IMR-90 (cell line): ENCODE measurements around the gene PRTG.

Experiments
- BHLHE40 ChIP-seq: fragments of 150-350 bp; IDR thresholded peaks from 2 replicates; pipeline ENCODE4 v1.6.1; 2016; ENCODE audit warnings: mild to moderate bottlenecking, low read depth, low read length
- CEBPB ChIP-seq: IDR thresholded peaks from 2 replicates; pipeline ENCODE4 v1.6.1; 2012; ENCODE audit warnings: low read depth, low read length, improper control_type of control experiment
- CTCF ChIP-seq: conservative IDR thresholded peaks from 2 replicates; pipeline ENCODE4 v1.5.1; 2012; ENCODE audit warnings: mild to moderate bottlenecking, low read depth, low read length, improper control_type of control experiment
- ELK1 ChIP-seq: fragments of 150-350 bp; IDR thresholded peaks from 2 replicates; pipeline ENCODE4 v1.6.1; 2016; ENCODE audit warnings: low read depth, mild to moderate bottlenecking, low read length, moderate library complexity, borderline replicate concordance
- FOS ChIP-seq: fragments of 150-350 bp; IDR thresholded peaks from 2 replicates; pipeline ENCODE4 v1.6.1; 2016; ENCODE audit warnings: low read depth, low read length
- MXI1 ChIP-seq: IDR thresholded peaks from 2 replicates; pipeline ENCODE4 v1.6.1; 2012; ENCODE audit warnings: low read depth, mild to moderate bottlenecking, low read length, moderate library complexity, borderline replicate concordance
- POLR2A ChIP-seq: IDR thresholded peaks from 2 replicates; pipeline ENCODE4 v1.6.1; 2012; ENCODE audit warnings: mild to moderate bottlenecking, low read depth, low read length
- RAD21 ChIP-seq: IDR thresholded peaks from 2 replicates; pipeline ENCODE4 v1.6.1; 2012; ENCODE audit warnings: low read length, improper control_type of control experiment
- USF2 ChIP-seq: fragments of 150-350 bp; IDR thresholded peaks from 2 replicates; pipeline ENCODE4 v1.6.1; 2017; ENCODE audit warnings: mild to moderate bottlenecking, antibody characterized with exemption, low read length, low read depth

DNA sequence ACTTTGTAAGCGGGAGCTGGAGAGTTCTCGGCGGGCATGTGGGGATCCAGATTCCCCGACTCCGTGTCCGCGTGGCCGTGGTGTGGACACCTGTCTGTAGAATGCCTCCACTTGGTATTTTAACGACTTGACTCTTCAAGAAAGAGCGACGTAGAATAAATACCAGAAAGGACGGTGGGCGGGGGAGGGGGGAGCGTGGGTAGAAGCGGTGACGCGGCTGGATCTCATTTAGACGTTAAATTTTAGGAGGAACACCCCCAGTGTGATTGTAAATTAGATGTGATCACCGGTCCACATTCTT lies 154.2 kb downstream of the PRTG start:
- no peak for TF ChIP-seq MXI1
- no peak for TF ChIP-seq CEBPB
- no peak for TF ChIP-seq USF2
- no peak for TF ChIP-seq CTCF
- TF ChIP-seq FOS = no peak
- TF ChIP-seq BHLHE40 = no peak
- TF ChIP-seq POLR2A = no peak
- TF ChIP-seq ELK1 = no peak
- TF ChIP-seq RAD21 = no peak
